ENCODE data around the gene ITLN2.
"Not testable (repeated sequence)": the region's sequence is repeated elsewhere in the genome, so short reads cannot be mapped to it uniquely, and the experiment has no call there.

Gene ITLN2

GRCh38 chr1:160952129-160952510, 2.5 kb downstream of the ITLN2 start:
- no peak for DNase-seq

DNA sequence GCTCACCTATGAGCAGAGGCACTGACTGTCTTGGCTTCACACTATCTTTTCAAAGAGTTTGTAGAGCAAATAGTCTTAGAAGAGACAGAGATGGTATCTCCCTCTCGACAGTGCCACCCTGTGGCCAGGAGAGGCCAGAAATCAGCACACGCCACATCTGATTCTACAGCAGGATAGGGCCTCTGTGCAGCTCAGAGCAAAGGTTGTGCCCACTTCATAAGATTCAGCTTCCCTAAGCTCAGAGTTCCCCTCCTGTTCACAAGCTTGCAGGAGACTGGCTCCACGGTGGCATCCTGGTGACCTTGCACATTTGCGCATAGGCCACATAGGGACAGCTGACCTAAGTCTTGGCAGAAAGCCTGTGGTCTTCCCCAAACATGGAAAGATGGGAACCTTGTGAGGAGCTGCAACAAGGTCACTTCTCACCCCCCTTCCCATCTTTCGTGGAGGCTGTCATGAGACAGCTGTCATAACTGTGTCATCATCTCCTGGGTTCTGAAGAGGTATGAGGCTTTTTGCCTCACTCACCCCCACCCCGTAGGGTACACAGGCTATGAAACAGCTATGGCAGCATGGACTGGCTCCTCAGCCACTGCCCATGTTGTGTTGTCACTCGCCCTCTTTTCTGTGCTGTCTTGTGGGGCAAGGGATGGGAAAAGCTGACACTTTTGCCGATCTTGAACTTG, 3.0 kb downstream of the ITLN2 start:
- DNase-seq = peak; percentile 80

DNA sequence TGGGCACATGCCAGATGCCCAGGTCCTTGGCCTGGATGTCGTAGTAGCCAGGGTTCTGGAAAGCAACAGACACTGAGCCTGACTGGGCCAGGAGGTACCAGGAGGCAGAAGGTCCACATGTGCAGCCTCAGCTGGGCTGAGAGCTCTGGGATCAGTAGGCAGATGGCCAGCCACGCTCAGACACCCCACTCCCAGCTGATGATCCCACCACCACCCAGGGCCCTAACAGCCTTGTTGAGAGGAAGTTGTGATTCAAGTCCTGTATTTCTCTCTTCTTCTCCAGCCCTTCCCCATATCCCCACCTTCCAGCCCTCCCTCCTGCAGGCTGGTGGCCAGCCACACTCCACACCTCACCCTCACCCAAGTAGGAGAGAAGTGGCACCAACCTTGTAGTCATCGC, 4.0 kb downstream of the ITLN2 start:
- DNase-seq = no peak

- DNase-seq = no peak
Measured at GRCh38 chr1:160949881-160950280, 4.7 kb downstream of the ITLN2 start.

- DNase-seq = not testable (repeated sequence)
Measured at GRCh38 chr1:160949216-160949880, 5.3 kb downstream of the ITLN2 start.

DNA sequence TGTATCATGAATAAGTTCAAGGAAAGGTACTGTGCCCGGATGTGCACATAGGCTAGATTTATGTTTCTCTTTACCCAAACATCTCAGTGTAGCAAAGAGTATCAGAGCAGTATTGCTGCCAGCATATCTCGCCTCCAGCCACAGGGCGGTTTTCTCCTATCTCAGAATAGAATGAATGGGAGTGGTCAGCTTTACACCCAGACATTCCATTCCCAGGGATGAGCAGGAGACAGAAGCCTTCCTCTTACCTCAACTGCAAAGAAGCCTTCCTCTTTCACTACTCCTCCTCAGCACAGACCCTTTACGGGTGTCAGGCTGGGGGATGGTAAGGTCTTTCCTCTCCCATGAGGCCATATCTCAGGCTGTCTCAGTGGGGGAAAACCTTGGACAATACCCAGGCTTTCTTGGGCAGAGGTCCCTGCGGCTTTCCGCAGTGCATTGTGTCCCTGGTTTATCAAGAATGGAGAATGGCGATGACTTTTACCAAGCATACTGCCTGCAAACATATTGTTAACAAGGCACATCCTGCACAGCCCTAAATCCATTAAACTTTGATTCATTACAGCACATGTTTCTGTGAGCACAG, 7.3 kb downstream of the ITLN2 start:
- DNase-seq = not testable (repeated sequence)

GRCh38 chr1:160945881-160946280, 8.7 kb downstream of the ITLN2 start:
- not testable (repeated sequence) for DNase-seq

- DNase-seq = no peak
Measured at GRCh38 chr1:160945079-160945478, 9.5 kb downstream of the ITLN2 start.

- no peak for DNase-seq
Measured at GRCh38 chr1:160942926-160943325, 11.7 kb downstream of the ITLN2 start.

- DNase-seq = not testable (repeated sequence)
Measured at GRCh38 chr1:160936666-160937065, 17.9 kb downstream of the ITLN2 start.

- DNase-seq = no peak
Measured at GRCh38 chr1:160935527-160936258, 18.9 kb downstream of the ITLN2 start.

DNA sequence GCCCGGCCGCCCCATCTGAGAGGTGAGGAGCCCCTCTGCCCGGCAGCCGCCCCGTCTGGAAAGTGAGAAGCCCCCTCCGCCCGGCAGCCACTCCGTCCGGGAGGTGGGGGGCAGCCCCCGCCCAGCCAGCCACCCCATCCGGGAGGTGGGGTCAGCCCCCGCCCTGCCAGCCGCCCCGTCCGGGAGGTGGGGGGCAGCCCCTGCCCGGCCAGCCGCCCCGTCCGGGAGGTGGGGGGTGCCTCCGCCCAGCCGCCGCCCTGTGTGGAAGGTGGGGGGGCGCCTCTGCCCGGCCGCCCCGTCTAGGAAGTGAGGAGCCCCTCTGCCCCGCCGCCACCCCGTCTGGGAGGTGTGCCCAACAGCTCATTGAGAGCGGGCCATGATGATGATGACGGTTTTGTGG, 21.3 kb downstream of the ITLN2 start:
- DNase-seq = not testable (repeated sequence)

DNA sequence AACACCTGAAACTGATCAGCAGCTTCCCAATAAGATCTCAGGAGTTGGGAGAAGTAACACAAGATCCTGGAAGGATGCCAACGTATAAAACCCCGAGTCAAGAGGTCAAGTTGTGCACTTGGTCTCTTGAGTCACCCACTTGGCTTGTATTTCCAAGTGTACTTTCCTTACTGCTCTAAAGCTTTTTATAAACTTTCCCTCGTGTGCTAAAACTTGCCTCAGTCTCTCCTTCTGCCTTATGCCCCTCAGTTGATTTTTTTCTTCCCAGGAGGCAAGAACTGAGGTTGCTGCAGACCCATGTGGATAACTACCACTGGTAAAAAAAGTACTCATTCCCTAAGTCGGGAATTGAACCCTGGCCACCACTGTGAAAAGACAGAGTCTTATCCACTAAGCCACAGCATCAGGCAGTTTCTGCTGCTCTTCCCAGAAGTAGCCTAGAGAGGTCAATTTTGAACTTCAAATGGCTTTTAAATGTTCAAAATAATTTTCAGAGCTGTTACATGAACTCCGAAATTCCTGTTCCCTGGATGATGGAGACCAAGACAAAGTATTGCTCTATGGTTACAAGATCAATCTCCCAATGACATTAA, 28.9 kb downstream of the ITLN2 start:
- no peak for DNase-seq

DNA sequence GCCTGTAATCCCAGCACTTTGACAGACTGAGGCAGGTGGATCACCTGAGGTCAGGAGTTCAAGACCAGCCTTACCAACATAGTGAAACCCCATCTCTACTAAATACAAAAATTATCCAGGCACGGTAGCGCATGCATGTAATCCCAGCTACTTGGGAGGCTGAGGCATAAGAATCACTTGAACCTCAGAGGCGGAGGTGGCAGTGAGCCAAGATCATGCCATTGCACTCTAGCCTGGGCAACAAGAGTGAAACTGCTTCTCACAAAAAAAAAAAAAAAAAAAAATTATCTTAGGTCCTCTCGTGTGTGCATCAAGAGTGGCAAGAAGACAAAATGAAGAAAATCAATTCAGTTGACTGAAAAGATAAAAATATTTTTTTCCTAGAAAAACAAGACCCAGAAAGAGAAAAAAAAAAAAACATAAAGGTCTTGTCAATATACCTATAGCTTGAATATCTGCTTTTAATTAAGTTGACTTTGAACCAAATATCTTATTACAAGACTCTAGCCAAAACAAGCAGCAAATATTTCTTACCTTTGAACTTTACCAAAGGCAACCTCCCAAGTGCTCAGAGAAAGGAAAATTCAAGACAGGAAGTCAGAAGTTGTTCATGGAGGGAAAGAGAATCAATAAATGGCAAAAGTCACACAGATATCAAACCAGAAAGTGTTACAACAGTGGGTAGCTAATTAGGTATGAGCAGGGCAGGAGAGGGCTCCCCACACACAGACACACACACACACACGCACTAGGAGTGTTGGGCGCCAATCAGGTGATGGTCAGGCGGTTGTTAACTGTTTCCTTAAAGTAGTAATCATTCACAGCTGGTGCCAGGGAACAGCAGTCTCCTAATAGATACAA, 29.6 kb downstream of the ITLN2 start:
- DNase-seq = no peak

DNA sequence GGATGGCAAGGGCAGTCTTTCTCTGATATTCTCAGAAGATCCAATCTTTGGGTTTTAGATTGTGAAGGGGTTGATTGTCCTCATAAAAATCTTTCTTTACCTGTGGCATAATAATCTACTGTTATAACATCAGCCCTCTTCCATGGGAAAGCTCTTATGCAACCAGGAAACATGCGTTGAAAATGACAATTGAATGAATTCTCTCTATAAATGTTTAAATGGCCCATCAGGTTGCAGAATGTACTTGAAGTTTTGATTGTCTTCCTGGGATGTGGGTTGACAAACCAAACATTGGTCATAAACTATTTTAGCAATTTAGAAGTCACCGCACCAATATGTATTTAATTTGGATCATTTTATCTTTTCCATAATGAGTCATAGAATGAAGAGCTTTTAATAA, 37.9 kb downstream of the ITLN2 start:
- no peak for DNase-seq

DNA sequence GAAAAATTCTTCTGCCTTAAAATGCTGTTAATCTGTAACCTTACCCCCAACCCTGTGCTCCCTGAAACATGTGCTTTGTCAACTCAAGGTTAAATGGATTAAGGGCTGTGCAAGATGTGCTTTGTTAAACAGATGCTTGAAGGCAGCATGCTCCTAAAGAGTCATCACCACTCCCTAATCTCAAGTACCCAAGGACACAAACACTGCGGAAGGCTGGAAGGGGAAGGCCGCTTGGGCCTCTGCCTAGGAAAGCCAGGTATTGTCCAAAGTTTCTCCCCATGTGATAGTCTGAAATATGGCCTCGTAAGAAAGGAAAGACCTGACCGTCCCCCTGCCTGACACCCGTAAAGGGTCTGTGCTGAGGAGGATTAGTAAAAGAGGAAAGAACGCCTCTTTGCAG, 41.4 kb downstream of the ITLN2 start:
- not testable (repeated sequence) for DNase-seq

DNA sequence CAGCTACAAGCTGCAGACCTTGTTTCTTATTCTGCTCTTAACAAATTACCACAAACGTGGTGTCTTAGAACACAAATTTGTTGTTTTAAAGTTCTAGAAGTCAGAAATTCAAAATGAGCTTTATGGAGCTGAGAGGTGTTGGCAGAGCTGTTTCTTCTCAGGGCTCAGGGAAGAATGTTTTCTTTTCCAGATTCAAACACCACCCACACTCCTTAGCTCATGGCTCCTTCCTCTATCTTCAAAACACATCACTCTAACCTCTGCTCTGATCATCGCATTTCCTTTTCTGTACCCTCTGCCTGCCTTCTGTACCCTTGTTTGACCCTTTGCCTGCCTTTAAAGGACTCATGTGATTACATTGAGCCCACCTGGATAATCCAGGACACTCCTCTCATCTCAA, 42.7 kb downstream of the ITLN2 start:
- DNase-seq = no peak

- no peak for DNase-seq
Measured at GRCh38 chr1:160911441-160911840, 43.2 kb downstream of the ITLN2 start.

GRCh38 chr1:160910170-160910750, 44.3 kb downstream of the ITLN2 start:
- DNase-seq = no peak

- no peak for DNase-seq
Measured at GRCh38 chr1:160907976-160908375, 46.6 kb downstream of the ITLN2 start.

- no peak for DNase-seq
Measured at GRCh38 chr1:160905617-160905989, 49.0 kb downstream of the ITLN2 start.

All from CD4-positive, alpha-beta T cell treated with Interleukin-17A for 4 hours (primary cell).